Skeletal muscle satellite cell (primary cell): ENCODE data around the gene FLVCR2.
"Not testable (repeated sequence)": the region's sequence is repeated elsewhere in the genome, so short reads cannot be mapped to it uniquely, and the experiment has no call there.

Source experiments
- H3K27me3 ChIP-seq: 2 replicates; pipeline ENCODE4 v1.7.0; 2013; ENCODE audit warnings: low read length; ENCODE audit not compliant: control insufficient read depth, insufficient read depth
- H3K36me3 ChIP-seq: 2 replicates; pipeline ENCODE4 v1.7.0; 2013; ENCODE audit warnings: mild to moderate bottlenecking, control low read depth, low read length; ENCODE audit not compliant: insufficient read depth
- H3K4me1 ChIP-seq: 2 replicates; pipeline ENCODE4 v1.7.0; 2013; ENCODE audit warnings: low read length; ENCODE audit not compliant: control insufficient read depth, insufficient read depth
- H3K4me2 ChIP-seq: 2 replicates; pipeline ENCODE4 v1.7.0; 2013; ENCODE audit warnings: mild to moderate bottlenecking, low read length
- H3K4me3 ChIP-seq: 2 replicates; pipeline ENCODE4 v1.7.0; 2013; ENCODE audit warnings: low read length
- H3K9ac ChIP-seq: 2 replicates; pipeline ENCODE4 v1.7.0; 2013; ENCODE audit warnings: mild to moderate bottlenecking, low read depth, low read length, moderate library complexity
- H3K9me3 ChIP-seq: replicated peaks from 2 replicates; pipeline ENCODE4 v1.7.0; 2013; ENCODE audit warnings: mild to moderate bottlenecking, control low read depth, low read length
- small RNA-seq: library from RNA; depleted of rRNA; stranded (forward); fragments of <200 nt; gene quantifications from one replicate; pipeline ENCODE3, GENCODE V24; 2012

Gene FLVCR2

GRCh38 chr14:75675265-75675960 lies 97.0 kb downstream of the FLVCR2 start:
- Histone ChIP-seq H3K4me2 (no peak overlapping the region), H3K9me3 (no peaks in the 10 kb centered on the region), H3K27me3 (no peaks in the 10 kb centered on the region), H3K4me3 (no peak overlapping the region), H3K36me3 (peaks cover 1% of the 10 kb centered on the region), H3K9ac (no peak overlapping the region), H3K4me1 (no peaks in the 10 kb centered on the region)

GRCh38 chr14:75685910-75686309 lies 107.5 kb downstream of the FLVCR2 start:
- H3K4me1 ChIP-seq = no peaks in the 10 kb centered on the region
- H3K9me3 ChIP-seq = no peaks in the 10 kb centered on the region
- H3K4me3 ChIP-seq = no peak overlapping the region
- peaks cover 24% of the 10 kb centered on the region for H3K36me3 ChIP-seq
- no peak overlapping the region for H3K9ac ChIP-seq
- H3K4me2 ChIP-seq = no peak overlapping the region
- H3K27me3 ChIP-seq = no peaks in the 10 kb centered on the region

GRCh38 chr14:75689012-75689411 lies 110.6 kb downstream of the FLVCR2 start:
- no peaks in the 10 kb centered on the region for H3K9me3 ChIP-seq
- H3K9ac ChIP-seq = no peak overlapping the region
- no peaks in the 10 kb centered on the region for H3K4me1 ChIP-seq
- no peak overlapping the region for H3K4me3 ChIP-seq
- no peaks in the 10 kb centered on the region for H3K27me3 ChIP-seq
- H3K36me3 ChIP-seq = peaks cover 24% of the 10 kb centered on the region
- no peak overlapping the region for H3K4me2 ChIP-seq

GRCh38 chr14:75690010-75690409 lies 111.6 kb downstream of the FLVCR2 start:
- Histone ChIP-seq H3K36me3 (peaks cover 25% of the 10 kb centered on the region), H3K27me3 (no peaks in the 10 kb centered on the region), H3K4me1 (no peaks in the 10 kb centered on the region), H3K4me3 (no peak overlapping the region), H3K9me3 (no peaks in the 10 kb centered on the region), H3K9ac (no peak overlapping the region), H3K4me2 (no peak overlapping the region)

GRCh38 chr14:75695025-75695424 lies 116.6 kb downstream of the FLVCR2 start:
- H3K9me3 ChIP-seq, H3K4me1 ChIP-seq, H3K27me3 ChIP-seq, H3K9ac ChIP-seq, H3K4me2 ChIP-seq, H3K4me3 ChIP-seq: not testable (repeated sequence)
- peaks cover 25% of the 10 kb centered on the region for H3K36me3 ChIP-seq

GRCh38 chr14:75697386-75697785 lies 119.0 kb downstream of the FLVCR2 start:
- H3K4me2 ChIP-seq = no peak overlapping the region
- peaks cover 11% of the 10 kb centered on the region for H3K36me3 ChIP-seq
- H3K27me3 ChIP-seq = no peaks in the 10 kb centered on the region
- no peaks in the 10 kb centered on the region for H3K4me1 ChIP-seq
- no peaks in the 10 kb centered on the region for H3K9me3 ChIP-seq
- H3K9ac ChIP-seq = no peak overlapping the region
- no peak overlapping the region for H3K4me3 ChIP-seq

Small RNA genes within 50 kb of the gene (small RNA-seq; reads per million reads assigned to genes)
- 0.35 reads per million for gene RNA5SP387
